ENCODE data around the gene STYK1. TPM values are rescaled to one million over a fixed set of nuclear protein-coding genes. Genes with fewer than 3 reads are reported as not detected.

STYK1 gene
- total RNA-seq, 1 donor from 2014 or later, result 0.68 TPM

DNA sequence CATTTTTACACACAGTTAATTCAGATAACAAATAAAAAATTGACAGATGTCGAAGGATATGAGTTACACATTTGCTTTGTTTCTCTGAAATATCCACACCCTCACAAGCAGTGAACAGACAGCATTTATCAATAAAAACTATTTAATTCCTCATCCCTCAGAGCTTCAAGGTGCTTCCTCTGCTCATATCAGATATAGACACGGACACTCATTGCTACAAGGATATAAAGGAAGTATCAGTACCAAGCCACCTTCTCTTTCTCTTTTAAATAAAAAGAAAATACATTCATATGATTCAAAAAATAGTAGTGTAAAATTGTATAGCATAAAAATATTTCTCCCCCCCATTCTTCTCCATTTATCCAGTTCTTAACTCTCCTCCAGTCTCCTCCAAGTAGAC lies 38.5 kb downstream of the STYK1 start:
- TF ChIP-seq, protein P1, sequence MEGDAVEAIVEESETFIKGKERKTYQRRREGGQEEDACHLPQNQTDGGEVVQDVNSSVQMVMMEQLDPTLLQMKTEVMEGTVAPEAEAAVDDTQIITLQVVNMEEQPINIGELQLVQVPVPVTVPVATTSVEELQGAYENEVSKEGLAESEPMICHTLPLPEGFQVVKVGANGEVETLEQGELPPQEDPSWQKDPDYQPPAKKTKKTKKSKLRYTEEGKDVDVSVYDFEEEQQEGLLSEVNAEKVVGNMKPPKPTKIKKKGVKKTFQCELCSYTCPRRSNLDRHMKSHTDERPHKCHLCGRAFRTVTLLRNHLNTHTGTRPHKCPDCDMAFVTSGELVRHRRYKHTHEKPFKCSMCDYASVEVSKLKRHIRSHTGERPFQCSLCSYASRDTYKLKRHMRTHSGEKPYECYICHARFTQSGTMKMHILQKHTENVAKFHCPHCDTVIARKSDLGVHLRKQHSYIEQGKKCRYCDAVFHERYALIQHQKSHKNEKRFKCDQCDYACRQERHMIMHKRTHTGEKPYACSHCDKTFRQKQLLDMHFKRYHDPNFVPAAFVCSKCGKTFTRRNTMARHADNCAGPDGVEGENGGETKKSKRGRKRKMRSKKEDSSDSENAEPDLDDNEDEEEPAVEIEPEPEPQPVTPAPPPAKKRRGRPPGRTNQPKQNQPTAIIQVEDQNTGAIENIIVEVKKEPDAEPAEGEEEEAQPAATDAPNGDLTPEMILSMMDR (conservative IDR thresholded peaks at IDR 0.05), result no peak
- Mint-ChIP-seq H3K36me3 (peaks cover 12% of the 10 kb centered on the region), H3K27ac (no peak overlapping the region), H3K4me3 (no peak overlapping the region), H3K27me3 (no peaks in the 10 kb centered on the region), H3K9me3 (no peaks in the 10 kb centered on the region), H3K4me1 (ENCODE audit: unreplicated experiment) (no peaks in the 10 kb centered on the region)
- no peak for DNase-seq (ENCODE audit: extremely low spot score, unreplicated experiment)

DNA sequence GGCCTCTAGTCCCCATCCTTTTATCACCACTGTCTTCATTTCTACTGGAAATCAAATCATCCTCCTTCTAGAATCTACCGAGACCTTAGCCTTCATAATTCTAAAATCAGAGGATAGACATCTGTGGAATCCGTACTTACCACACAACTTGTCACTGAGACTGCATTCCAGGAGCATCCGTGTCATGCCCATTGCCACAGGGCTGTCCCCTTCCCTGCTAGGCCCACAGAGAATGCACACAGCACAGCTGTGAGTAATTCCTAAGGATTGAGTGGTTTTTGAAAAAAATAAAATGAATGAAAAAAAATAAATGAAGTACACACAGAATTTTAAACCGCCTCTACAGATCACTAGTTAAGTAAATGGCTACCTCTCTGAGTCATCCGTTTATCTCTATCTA lies 39.4 kb downstream of the STYK1 start:
- DNase-seq (ENCODE audit: extremely low spot score, unreplicated experiment), result no peak
- TF ChIP-seq, protein P1 (conservative IDR thresholded peaks at IDR 0.05), result no peak
- H3K27ac Mint-ChIP-seq, result peak overlapping the region; percentile 81
- no peaks in the 10 kb centered on the region for H3K4me1 Mint-ChIP-seq (ENCODE audit: unreplicated experiment)
- H3K36me3 Mint-ChIP-seq, result peaks cover 12% of the 10 kb centered on the region
- H3K27me3 Mint-ChIP-seq, result peaks cover 4% of the 10 kb centered on the region
- H3K4me3 Mint-ChIP-seq, result peak overlapping the region; percentile 1
- H3K9me3 Mint-ChIP-seq, result no peaks in the 10 kb centered on the region

DNA sequence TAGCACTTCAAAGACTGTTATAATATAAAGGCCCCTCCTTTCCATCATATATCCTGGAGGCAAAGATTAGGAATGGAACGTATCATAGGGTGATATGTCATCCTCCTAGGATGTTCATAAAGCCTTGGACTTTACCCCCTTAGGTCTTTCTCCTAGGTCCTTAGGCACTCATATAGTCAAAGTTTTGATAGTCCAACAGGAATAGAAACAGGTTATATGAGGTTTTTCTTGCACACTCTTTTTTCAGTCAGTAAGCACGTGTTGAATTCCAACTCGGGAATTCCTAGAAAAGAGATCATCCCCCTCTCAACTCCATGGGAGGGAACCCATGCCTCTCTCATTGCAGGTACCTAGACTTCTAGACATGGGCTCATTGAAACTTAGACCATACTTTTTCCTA lies 40.3 kb downstream of the STYK1 start:
- no peak overlapping the region for H3K4me3 Mint-ChIP-seq
- peaks cover 12% of the 10 kb centered on the region for H3K36me3 Mint-ChIP-seq
- no peaks in the 10 kb centered on the region for H3K4me1 Mint-ChIP-seq (ENCODE audit: unreplicated experiment)
- H3K27me3 Mint-ChIP-seq, result peaks cover 6% of the 10 kb centered on the region
- peak overlapping the region; percentile 81 for H3K27ac Mint-ChIP-seq
- TF ChIP-seq, protein P1 (conservative IDR thresholded peaks at IDR 0.05), result no peak
- no peak for DNase-seq (ENCODE audit: extremely low spot score, unreplicated experiment)
- no peaks in the 10 kb centered on the region for H3K9me3 Mint-ChIP-seq

DNA sequence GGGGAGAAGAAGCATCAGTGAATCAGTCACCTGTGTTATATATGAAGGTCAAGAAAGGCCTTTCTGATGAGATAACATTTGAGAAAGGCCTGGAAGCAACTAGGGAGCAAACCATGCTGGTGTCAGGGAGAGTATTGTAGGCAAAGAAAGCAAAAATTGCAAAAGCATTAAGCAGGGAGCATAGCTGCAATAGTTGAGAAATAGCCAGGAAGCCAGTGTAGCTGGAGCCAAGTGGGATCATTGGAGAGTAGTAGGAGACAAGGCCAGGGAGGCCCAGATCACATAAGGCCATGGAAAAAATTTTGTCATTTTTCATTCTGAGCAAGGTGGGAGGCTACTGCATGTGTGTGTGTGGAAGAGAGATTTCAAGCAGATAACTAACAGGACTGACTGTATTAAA lies 41.6 kb downstream of the STYK1 start:
- H3K27me3 Mint-ChIP-seq, result peaks cover 10% of the 10 kb centered on the region

DNA sequence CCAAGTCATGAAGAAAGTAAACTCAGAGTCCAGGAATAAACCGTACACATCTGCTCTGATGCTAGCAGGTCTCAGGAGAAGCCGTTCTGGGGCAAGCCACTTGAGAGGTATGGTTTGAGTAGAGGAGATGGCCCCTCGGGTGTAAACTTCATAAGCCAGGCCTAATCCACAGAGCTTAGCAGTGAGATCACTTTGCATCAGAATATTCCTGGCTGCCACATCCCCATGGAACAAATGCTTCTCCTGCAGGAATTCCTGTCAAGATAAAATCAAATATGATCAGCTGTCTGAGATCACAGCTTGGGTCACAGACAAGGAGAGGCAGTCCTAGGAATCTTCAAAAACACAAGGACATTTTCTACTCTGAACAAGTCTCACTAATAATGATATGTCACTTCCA lies 49.2 kb downstream of the STYK1 start:
- no peak for DNase-seq (ENCODE audit: extremely low spot score, unreplicated experiment)
- TF ChIP-seq, protein P1 (conservative IDR thresholded peaks at IDR 0.05), result no peak
- no peak overlapping the region for H3K4me3 Mint-ChIP-seq
- H3K4me1 Mint-ChIP-seq (ENCODE audit: unreplicated experiment), result no peaks in the 10 kb centered on the region
- peaks cover 22% of the 10 kb centered on the region for H3K27me3 Mint-ChIP-seq
- no peaks in the 10 kb centered on the region for H3K36me3 Mint-ChIP-seq
- H3K27ac Mint-ChIP-seq, result no peak overlapping the region
- H3K9me3 Mint-ChIP-seq, result no peaks in the 10 kb centered on the region

More for the DNA sequence above, 41.6 kb downstream of the STYK1 start:
- Mint-ChIP-seq H3K4me1 (ENCODE audit: unreplicated experiment) (no peaks in the 10 kb centered on the region), H3K4me3 (no peak overlapping the region), H3K9me3 (no peaks in the 10 kb centered on the region), H3K36me3 (peaks cover 12% of the 10 kb centered on the region), H3K27ac (no peak overlapping the region)
- TF ChIP-seq, protein P1 (conservative IDR thresholded peaks at IDR 0.05), result no peak
- DNase-seq (ENCODE audit: extremely low spot score, unreplicated experiment), result no peak

DNA sequence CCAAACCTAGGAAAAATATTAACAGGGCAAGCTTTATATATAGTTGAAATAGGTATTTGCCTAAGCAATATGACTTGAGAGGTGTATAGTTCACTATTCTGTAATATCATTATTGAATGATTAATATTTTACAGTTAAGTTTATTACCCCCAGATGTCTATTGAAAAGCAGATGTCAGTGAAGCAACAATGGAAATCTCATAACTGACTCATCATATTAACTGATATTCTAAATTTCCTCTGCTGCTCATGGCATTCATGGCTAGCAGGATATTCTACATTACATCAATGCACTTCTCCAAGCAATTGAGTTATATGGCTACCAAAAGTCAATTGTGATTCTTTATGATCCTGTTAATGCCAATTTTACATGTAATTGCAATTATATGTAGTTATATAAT lies 50.7 kb downstream of the STYK1 start:
- Mint-ChIP-seq H3K4me3 (no peak overlapping the region), H3K9me3 (no peaks in the 10 kb centered on the region), H3K4me1 (ENCODE audit: unreplicated experiment) (no peaks in the 10 kb centered on the region), H3K27ac (no peak overlapping the region), H3K36me3 (no peaks in the 10 kb centered on the region), H3K27me3 (peaks cover 22% of the 10 kb centered on the region)
- TF ChIP-seq, protein P1 (conservative IDR thresholded peaks at IDR 0.05), result no peak
- no peak for DNase-seq (ENCODE audit: extremely low spot score, unreplicated experiment)
